ENCODE data around the gene BORCS5. TPM values are rescaled to one million over a fixed set of nuclear protein-coding genes. Genes with fewer than 3 reads are reported as not detected.

The BORCS5 gene
- total RNA-seq, 1 experiment from 2014 or later, result 13.9 TPM

GRCh38 chr12:12379831-12380730 lies 23.2 kb downstream of the BORCS5 start:
- Histone ChIP-seq H2BK12ac (ENCODE audit: insufficient read length, low read depth, low read length) (no peak overlapping the region), H3K4ac (ENCODE audit: low read depth, low read length) (no peak overlapping the region), H2BK120ac (ENCODE audit: low read depth, low read length, poor library complexity, severe bottlenecking) (no peak overlapping the region), H3K23ac (ENCODE audit: insufficient read length, low read depth, low read length) (no peak overlapping the region), H3K79me1 (ENCODE audit: insufficient read depth, low read depth, low read length, poor library complexity, severe bottlenecking) (no peaks in the 10 kb centered on the region), H4K20me1 (ENCODE audit: control insufficient read depth, insufficient read depth, insufficient read length) (no peaks in the 10 kb centered on the region), H3K9me3 (ENCODE audit: control insufficient read depth, low read depth, low read length) (no peaks in the 10 kb centered on the region), H2BK20ac (ENCODE audit: low read depth, low read length, poor library complexity, severe bottlenecking) (no peak overlapping the region), H2BK15ac (ENCODE audit: low read depth, low read length) (no peak overlapping the region), H3T11ph (ENCODE audit: low read length) (no peak overlapping the region), H3K18ac (ENCODE audit: insufficient read length, low read depth, low read length) (no peak overlapping the region), H3K27me3 (ENCODE audit: insufficient read depth, low read length) (no peaks in the 10 kb centered on the region), H3K27ac (ENCODE audit: insufficient read length, low read depth, low read length) (no peak overlapping the region), H2AK5ac (ENCODE audit: insufficient read length, low read length) (no peak overlapping the region), H4K8ac (replicated peaks; ENCODE audit: insufficient read length, low read depth, low read length) (no peak overlapping the region), H3K56ac (ENCODE audit: insufficient read length, low read depth, low read length) (no peak overlapping the region), H3K14ac (ENCODE audit: insufficient read depth, low read length) (no peak overlapping the region), H3K9ac (ENCODE audit: extremely low read depth, insufficient read length, low read length) (no peak overlapping the region), H4K5ac (ENCODE audit: insufficient read length, low read depth, low read length) (no peak overlapping the region), H3K79me2 (ENCODE audit: insufficient read depth, low read length) (no peaks in the 10 kb centered on the region), H3K4me2 (ENCODE audit: insufficient read depth, insufficient read length, low read length) (no peak overlapping the region), H2BK5ac (ENCODE audit: insufficient read length, low read length) (no peak overlapping the region), H2AFZ (ENCODE audit: low read length) (no peak overlapping the region), H3K23me2 (ENCODE audit: insufficient read length, low read depth, low read length, poor library complexity, severe bottlenecking) (no peaks in the 10 kb centered on the region), H4K91ac (ENCODE audit: insufficient read length, low read depth, low read length) (no peak overlapping the region), H3K4me1 (ENCODE audit: insufficient read depth, low read length) (peaks cover 5% of the 10 kb centered on the region; the same call in 1 of the 2 replicates)
- no peaks in the 10 kb centered on the region for H3K27me3 Mint-ChIP-seq (ENCODE audit: low read depth)
- H3K4me1 Mint-ChIP-seq, result peaks cover 29 to 34% of the 10 kb centered on the region in 2 experiments
- H3K9me3 Mint-ChIP-seq, result peaks cover 10 to 21% of the 10 kb centered on the region in 2 experiments
- no CpG with 5 or more reads among the region's 4 CpGs for WGBS (ENCODE audit: extremely low coverage, insufficient read length, low lambda C conversion rate)
- peaks cover 10 to 27% (median 14%) of the 10 kb centered on the region in 3 experiments for H3K36me3 Mint-ChIP-seq (ENCODE audit: insufficient read depth in 1 of 3, low read depth in 3 of 3)
- no peak overlapping the region for H3K4me3 Mint-ChIP-seq
- DNase-seq, result no peak
- no peak for TF ChIP-seq CTCF (conservative IDR thresholded peaks at IDR 0.05)
- peak overlapping the region in 2 of 3 experiments; percentile 22 to 42; a peak in 3 of 7 replicates for H3K27ac Mint-ChIP-seq

Measured in H9 (cell line).